Measurements from ENCODE around the gene GDF7. TPM values are rescaled to one million over a fixed set of nuclear protein-coding genes. Genes with fewer than 3 reads are reported as not detected.

GDF7 gene
- total and polyA plus RNA-seq, 10 of the 15 experiments (the other 5 are each of a cell fraction or from before 2014, with no cell fraction given): 0.02 to 0.11 (median 0.04) TPM; not detected in 1

DNA sequence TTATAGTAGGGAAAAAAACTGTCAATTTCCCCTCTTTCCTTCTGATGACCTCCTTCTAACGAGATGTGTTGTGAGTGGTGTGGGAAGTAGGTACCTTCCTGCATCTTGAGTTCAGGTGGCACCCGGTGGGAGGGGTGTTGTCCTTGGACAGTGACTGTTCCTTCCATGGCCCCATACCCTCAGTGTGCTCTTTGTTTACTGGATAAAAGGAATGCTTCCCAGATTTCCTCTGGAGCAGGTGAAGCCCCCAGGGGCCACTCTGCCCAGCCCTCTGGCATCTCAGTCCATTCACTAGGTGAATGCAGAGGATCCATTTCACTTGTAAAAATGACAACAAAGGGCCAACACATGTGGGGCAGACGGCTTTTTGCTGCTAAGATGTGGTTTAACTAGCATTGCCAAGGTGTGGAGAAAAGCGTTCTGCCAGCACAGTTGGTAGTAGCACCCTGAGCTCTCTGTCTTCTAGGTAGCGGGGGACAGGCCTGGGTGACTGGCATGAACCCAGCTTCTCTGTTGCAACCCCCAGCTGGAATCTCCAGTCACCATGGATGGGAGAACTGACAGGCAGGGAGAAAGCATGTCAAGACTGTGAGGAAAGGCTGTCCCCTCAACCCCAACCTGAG, 6.9 kb downstream of the GDF7 start (continued):
- TF ChIP-seq, protein P1, sequence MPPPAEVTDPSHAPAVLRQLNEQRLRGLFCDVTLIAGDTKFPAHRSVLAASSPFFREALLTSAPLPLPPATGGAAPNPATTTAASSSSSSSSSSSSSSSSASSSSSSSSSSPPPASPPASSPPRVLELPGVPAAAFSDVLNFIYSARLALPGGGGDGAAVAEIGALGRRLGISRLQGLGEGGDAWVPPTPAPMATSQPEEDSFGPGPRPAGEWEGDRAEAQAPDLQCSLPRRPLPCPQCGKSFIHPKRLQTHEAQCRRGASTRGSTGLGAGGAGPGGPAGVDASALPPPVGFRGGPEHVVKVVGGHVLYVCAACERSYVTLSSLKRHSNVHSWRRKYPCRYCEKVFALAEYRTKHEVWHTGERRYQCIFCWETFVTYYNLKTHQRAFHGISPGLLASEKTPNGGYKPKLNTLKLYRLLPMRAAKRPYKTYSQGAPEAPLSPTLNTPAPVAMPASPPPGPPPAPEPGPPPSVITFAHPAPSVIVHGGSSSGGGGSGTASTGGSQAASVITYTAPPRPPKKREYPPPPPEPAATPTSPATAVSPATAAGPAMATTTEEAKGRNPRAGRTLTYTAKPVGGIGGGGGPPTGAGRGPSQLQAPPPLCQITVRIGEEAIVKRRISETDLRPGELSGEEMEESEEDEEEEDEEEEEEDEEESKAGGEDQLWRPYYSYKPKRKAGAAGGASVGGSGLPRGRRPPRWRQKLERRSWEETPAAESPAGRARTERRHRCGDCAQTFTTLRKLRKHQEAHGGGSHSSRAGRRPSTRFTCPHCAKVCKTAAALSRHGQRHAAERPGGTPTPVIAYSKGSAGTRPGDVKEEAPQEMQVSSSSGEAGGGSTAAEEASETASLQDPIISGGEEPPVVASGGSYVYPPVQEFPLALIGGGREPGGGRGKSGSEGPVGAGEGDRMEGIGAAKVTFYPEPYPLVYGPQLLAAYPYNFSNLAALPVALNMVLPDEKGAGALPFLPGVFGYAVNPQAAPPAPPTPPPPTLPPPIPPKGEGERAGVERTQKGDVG (CRISPR knock-in tag; IDR thresholded peaks at IDR 0.05): no peak
- no peak for TF ChIP-seq FOXM1 (IDR thresholded peaks at IDR 0.05; ENCODE audit: low read depth, low read length)
- TF ChIP-seq EGR1 (IDR thresholded peaks at IDR 0.05; ENCODE audit: borderline replicate concordance in 1 of 2, low read depth in 2 of 2, low read length in 2 of 2): no peak

DNA sequence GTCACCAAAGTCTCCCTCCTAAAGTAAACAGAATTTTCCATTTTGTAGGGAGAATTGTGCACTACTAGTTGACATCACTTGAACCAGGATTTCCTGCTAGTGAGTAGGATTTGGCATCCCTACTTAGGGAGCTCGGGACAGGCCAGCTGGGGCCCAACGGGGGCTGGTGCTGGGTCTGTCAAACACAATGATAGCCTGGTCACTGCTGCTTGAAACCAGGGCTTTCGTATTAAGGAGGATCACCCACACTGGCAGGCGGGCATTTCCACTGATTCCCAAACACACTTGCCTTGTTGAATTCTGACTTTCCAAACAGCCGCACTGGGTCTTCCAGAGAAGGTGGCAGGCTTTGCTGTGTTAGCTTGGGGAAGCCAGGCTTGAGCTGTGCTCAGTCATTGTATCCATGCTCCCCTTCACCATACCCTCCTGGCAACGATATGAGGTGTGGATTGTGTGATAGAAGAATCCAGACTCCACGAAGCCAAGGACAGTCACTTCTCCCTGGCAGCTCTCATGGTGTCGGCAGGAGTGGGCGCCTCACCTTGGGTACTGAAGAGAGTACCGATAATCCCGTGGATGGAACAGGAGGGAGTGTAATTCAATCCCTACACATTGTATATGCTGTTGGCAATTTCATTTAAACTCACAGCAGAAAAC, 7.5 kb downstream of the GDF7 start:
- RAD21 ChIA-PET (ENCODE audit: unreplicated experiment): no interaction called here
- in situ Hi-C loops (cut with MboI): loop anchor here (25.0 kb wide), 1 partner anchor 438 kb away; the partner anchor contains the start of gene TDRD15
- Histone ChIP-seq H3K4me2 (ENCODE audit: control insufficient read depth, insufficient read depth) (no peak overlapping the region), H3K4me3 (no peak overlapping the region), H3K27me3 (replicated peaks in 1 of 2; ENCODE audit: control insufficient read depth in 2 of 2, insufficient read depth in 2 of 2, low read length in 1 of 2) (peaks cover 2 to 6% of the 10 kb centered on the region in 2 experiments; a peak in 3 of 4 replicates), H3K27ac (ENCODE audit: control insufficient read depth, insufficient read depth) (no peak overlapping the region), H3K9me3 (replicated peaks; ENCODE audit: control insufficient read depth, insufficient read depth, low read length) (no peaks in the 10 kb centered on the region; the same call in 2 of the 3 replicates), H3K36me3 (ENCODE audit: control insufficient read depth in 2 of 2, insufficient read depth in 2 of 2, low read length in 1 of 2) (no peaks in the 10 kb centered on the region; a peak in 1 of 4 replicates), H3K4me1 (ENCODE audit: control insufficient read depth, insufficient read depth, low read length) (peaks cover 37% of the 10 kb centered on the region), H2AFZ (ENCODE audit: control insufficient read depth, low read depth, low read length) (no peak overlapping the region), H3K79me2 (ENCODE audit: control insufficient read depth, insufficient read depth, low read length) (no peaks in the 10 kb centered on the region), H4K20me1 (ENCODE audit: control insufficient read depth, insufficient read depth) (no peaks in the 10 kb centered on the region), H3K9ac (ENCODE audit: control insufficient read depth, insufficient read depth, low read length) (no peak overlapping the region)
- POLR2A ChIA-PET: no interaction called here
- BruUV-seq (replicated peaks): no TSS peak
- DNase-seq (ENCODE audit: low read depth, low spot score) (no peak), ATAC-seq (no peak), FAIRE-seq (no peak)
- SMC1A ChIA-PET (ENCODE audit: uncharacterized antibody, unreplicated experiment): interaction anchor here (1.4 kb wide), 1 partner anchor 289 kb away, joined by 3 read pairs; no protein-coding TSS in a partner anchor
- 95% methylated on average over 10 of the region's 11 CpGs for WGBS (ENCODE audit: insufficient coverage, insufficient replicate concordance, low lambda C conversion rate, missing lambda C conversion rate)
- intact Hi-C loops (cut with micrococcal nuclease; ENCODE audit: unreplicated experiment): no loop called here
- CTCF ChIA-PET: interaction anchor here (0.6 to 7.4 kb wide), 3 partner anchors 12 to 1628 kb away, joined by 3 to 82 read pairs (median 3); no protein-coding TSS in a partner anchor
- TF ChIP-seq NBN (IDR thresholded peaks at IDR 0.05) (no peak), BRCA1 (IDR thresholded peaks at IDR 0.05; ENCODE audit: low read depth, low read length) (no peak), HDAC6 (IDR thresholded peaks at IDR 0.05; ENCODE audit: unreplicated experiment) (no peak), CREB1 (IDR thresholded peaks at IDR 0.05; ENCODE audit: low read depth) (no peak)
- TF ChIP-seq, protein P2, sequence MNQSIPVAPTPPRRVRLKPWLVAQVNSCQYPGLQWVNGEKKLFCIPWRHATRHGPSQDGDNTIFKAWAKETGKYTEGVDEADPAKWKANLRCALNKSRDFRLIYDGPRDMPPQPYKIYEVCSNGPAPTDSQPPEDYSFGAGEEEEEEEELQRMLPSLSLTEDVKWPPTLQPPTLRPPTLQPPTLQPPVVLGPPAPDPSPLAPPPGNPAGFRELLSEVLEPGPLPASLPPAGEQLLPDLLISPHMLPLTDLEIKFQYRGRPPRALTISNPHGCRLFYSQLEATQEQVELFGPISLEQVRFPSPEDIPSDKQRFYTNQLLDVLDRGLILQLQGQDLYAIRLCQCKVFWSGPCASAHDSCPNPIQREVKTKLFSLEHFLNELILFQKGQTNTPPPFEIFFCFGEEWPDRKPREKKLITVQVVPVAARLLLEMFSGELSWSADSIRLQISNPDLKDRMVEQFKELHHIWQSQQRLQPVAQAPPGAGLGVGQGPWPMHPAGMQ (IDR thresholded peaks at IDR 0.05; ENCODE audit: borderline replicate concordance): no peak
- TF ChIP-seq, protein P3, sequence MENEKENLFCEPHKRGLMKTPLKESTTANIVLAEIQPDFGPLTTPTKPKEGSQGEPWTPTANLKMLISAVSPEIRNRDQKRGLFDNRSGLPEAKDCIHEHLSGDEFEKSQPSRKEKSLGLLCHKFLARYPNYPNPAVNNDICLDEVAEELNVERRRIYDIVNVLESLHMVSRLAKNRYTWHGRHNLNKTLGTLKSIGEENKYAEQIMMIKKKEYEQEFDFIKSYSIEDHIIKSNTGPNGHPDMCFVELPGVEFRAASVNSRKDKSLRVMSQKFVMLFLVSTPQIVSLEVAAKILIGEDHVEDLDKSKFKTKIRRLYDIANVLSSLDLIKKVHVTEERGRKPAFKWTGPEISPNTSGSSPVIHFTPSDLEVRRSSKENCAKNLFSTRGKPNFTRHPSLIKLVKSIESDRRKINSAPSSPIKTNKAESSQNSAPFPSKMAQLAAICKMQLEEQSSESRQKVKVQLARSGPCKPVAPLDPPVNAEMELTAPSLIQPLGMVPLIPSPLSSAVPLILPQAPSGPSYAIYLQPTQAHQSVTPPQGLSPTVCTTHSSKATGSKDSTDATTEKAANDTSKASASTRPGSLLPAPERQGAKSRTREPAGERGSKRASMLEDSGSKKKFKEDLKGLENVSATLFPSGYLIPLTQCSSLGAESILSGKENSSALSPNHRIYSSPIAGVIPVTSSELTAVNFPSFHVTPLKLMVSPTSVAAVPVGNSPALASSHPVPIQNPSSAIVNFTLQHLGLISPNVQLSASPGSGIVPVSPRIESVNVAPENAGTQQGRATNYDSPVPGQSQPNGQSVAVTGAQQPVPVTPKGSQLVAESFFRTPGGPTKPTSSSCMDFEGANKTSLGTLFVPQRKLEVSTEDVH (IDR thresholded peaks at IDR 0.05; ENCODE audit: low read depth, partially characterized antibody): no peak
